Type B pancreatic cell (in vitro differentiated cells): ENCODE measurements around the gene ADM5. TPM values are rescaled to one million over a fixed set of nuclear protein-coding genes. Genes with fewer than 3 reads are reported as not detected.

Experiments
- DNase-seq: peaks from one replicate; pipeline ENCODE4 v3.0.0; 2021; ENCODE audit warnings: mixed read lengths; ENCODE audit not compliant: unreplicated experiment; ENCODE audit errors: extremely low spot score
- H3K27ac Mint-ChIP-seq: 2 replicates; pipeline ENCODE4 v1.8.0; 2021; ENCODE audit warnings: mild to moderate bottlenecking, mixed read lengths
- H3K27me3 Mint-ChIP-seq: 2 replicates; pipeline ENCODE4 v1.8.0; 2021; ENCODE audit warnings: mixed read lengths
- H3K36me3 Mint-ChIP-seq: 2 replicates; pipeline ENCODE4 v1.8.0; 2021; ENCODE audit warnings: mixed read lengths
- H3K4me1 Mint-ChIP-seq: one replicate; pipeline ENCODE4 v1.8.0; 2021; ENCODE audit warnings: mixed read lengths; ENCODE audit not compliant: unreplicated experiment
- H3K4me3 Mint-ChIP-seq: 2 replicates; pipeline ENCODE4 v1.8.0; 2021; ENCODE audit warnings: mild to moderate bottlenecking, mixed read lengths
- H3K9me3 Mint-ChIP-seq: 2 replicates; pipeline ENCODE4 v1.8.0; 2021; ENCODE audit warnings: mixed read lengths
- total RNA-seq: library from RNA; stranded (reverse); gene quantifications from 2 replicates; pipeline ENCODE4 v1.2.1, GENCODE V29; 2021; ENCODE audit warnings: low replicate concordance
- TF ChIP-seq, protein P1 (sequence below): fragments of 200-600 bp; sonication (generic); conservative IDR thresholded peaks from 2 replicates; pipeline ENCODE4 v1.5.0; 2021; ENCODE audit warnings: antibody characterized with exemption, mild to moderate bottlenecking

Gene ADM5
- total RNA-seq, 1 donor from 2014 or later = 3.2 TPM

DNA sequence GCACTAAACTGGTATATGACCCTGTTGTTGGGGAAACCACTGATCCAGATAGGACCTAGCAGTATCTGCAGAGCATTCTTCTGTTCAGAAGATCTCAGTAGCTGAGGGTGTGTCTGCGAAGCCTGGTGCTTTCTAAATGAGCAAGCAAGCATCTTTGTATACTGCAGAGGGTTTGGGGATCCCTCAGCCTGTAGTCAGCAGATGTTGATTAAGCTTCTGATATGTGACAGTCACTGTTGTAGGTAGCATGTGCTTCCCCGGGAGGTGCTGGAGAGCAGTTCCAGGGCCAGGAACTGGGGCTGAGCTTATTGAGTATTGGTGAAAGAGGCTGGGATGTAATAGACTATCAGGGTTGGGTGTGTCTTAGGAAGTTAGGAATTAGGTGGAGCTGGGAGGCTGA is 45.9 kb upstream of the ADM5 start:
- Mint-ChIP-seq H3K27ac (peak overlapping the region; percentile 100), H3K4me1 (peaks cover 40% of the 10 kb centered on the region), H3K4me3 (peak overlapping the region; percentile 98), H3K27me3 (no peaks in the 10 kb centered on the region), H3K9me3 (no peaks in the 10 kb centered on the region), H3K36me3 (no peaks in the 10 kb centered on the region)
- DNase-seq = no peak
- TF ChIP-seq, protein P1, sequence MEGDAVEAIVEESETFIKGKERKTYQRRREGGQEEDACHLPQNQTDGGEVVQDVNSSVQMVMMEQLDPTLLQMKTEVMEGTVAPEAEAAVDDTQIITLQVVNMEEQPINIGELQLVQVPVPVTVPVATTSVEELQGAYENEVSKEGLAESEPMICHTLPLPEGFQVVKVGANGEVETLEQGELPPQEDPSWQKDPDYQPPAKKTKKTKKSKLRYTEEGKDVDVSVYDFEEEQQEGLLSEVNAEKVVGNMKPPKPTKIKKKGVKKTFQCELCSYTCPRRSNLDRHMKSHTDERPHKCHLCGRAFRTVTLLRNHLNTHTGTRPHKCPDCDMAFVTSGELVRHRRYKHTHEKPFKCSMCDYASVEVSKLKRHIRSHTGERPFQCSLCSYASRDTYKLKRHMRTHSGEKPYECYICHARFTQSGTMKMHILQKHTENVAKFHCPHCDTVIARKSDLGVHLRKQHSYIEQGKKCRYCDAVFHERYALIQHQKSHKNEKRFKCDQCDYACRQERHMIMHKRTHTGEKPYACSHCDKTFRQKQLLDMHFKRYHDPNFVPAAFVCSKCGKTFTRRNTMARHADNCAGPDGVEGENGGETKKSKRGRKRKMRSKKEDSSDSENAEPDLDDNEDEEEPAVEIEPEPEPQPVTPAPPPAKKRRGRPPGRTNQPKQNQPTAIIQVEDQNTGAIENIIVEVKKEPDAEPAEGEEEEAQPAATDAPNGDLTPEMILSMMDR = no peak

DNA sequence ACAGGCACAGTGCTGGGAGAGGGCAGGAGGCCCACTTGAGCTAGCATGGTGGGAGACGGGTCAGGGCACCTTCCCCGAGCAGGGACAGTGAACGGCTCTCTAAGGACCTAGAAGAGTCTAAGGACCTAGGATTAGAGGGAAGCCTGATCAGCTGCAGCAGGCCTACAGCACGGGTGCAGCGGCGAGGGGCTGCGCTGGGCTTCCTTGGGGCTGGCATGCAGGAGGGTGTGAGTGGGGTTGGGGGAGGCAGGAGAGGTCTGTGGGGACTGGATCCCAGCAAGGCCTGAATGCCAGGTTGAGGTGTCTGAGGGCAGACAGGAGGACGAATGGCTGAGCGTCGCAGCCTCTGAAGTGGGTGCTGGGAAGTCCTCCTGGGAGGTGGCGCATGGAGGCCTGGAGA is 43.8 kb upstream of the ADM5 start:
- Mint-ChIP-seq H3K4me1 (peaks cover 27% of the 10 kb centered on the region), H3K9me3 (no peaks in the 10 kb centered on the region), H3K4me3 (no peak overlapping the region), H3K36me3 (no peaks in the 10 kb centered on the region), H3K27ac (no peak overlapping the region), H3K27me3 (no peaks in the 10 kb centered on the region)
- TF ChIP-seq, protein P1 = no peak
- no peak for DNase-seq

DNA sequence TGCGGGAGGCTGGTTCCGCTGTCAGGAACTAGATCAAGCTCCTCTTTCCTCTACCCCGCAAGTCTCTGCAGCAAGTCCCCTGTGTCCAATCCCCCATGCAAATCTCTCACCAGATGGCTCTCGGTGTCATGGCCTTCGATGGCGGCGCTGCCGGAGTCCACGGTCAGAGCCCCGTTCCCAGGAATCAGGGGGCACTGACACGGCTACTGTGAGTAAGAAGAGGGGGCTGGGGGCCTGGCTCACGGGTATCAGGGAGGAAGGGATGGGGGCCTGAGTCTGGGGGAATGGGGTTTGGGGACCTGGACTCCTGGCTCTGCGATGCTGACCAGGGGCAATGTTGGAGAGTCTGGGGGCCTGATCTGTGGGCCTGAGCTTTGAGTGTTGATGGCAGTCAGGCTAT is 43.4 kb upstream of the ADM5 start:
- TF ChIP-seq, protein P1 = no peak
- no peak overlapping the region for H3K4me3 Mint-ChIP-seq
- no peak overlapping the region for H3K27ac Mint-ChIP-seq
- peaks cover 23% of the 10 kb centered on the region for H3K4me1 Mint-ChIP-seq
- no peak for DNase-seq
- H3K27me3 Mint-ChIP-seq = no peaks in the 10 kb centered on the region
- no peaks in the 10 kb centered on the region for H3K9me3 Mint-ChIP-seq
- no peaks in the 10 kb centered on the region for H3K36me3 Mint-ChIP-seq

GRCh38 chr19:49646586-49646985 is 42.8 kb upstream of the ADM5 start:
- Mint-ChIP-seq H3K4me1 (peaks cover 20% of the 10 kb centered on the region), H3K27ac (no peak overlapping the region), H3K36me3 (no peaks in the 10 kb centered on the region), H3K9me3 (no peaks in the 10 kb centered on the region), H3K27me3 (no peaks in the 10 kb centered on the region), H3K4me3 (no peak overlapping the region)
- TF ChIP-seq, protein P1 = no peak
- no peak for DNase-seq

DNA sequence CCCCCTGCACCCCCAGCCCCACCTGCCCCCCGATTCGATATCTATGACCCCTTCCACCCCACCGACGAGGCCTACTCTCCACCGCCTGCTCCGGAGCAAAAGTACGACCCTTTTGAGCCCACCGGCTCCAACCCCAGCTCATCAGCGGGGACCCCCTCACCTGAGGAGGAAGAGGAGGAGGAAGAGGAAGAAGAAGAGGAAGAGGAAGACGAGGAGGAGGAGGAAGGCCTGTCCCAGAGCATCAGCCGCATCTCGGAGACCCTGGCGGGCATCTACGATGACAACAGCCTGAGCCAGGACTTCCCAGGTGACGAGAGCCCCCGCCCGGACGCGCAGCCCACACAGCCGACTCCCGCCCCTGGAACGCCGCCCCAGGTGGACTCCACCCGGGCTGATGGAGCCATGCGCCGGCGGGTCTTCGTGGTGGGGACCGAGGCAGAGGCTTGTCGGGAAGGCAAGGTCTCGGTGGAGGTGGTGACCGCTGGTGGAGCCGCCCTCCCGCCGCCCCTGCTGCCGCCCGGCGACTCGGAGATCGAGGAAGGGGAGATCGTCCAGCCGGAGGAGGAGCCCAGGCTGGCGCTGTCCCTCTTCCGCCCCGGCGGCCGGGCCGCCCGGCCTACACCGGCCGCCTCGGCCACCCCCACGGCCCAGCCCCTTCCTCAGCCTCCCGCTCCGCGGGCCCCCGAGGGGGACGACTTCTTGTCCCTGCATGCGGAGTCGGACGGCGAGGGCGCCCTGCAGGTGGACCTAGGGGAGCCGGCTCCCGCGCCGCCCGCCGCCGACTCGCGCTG is 38.2 kb upstream of the ADM5 start:
- no peak for DNase-seq
- no peak overlapping the region for H3K27ac Mint-ChIP-seq
- TF ChIP-seq, protein P1 = no peak
- peaks cover 5% of the 10 kb centered on the region for H3K36me3 Mint-ChIP-seq
- no peaks in the 10 kb centered on the region for H3K4me1 Mint-ChIP-seq
- H3K4me3 Mint-ChIP-seq = no peak overlapping the region
- no peaks in the 10 kb centered on the region for H3K27me3 Mint-ChIP-seq
- no peaks in the 10 kb centered on the region for H3K9me3 Mint-ChIP-seq
